Suprapubic skin (tissue), 4 donors: Measurements from ENCODE around the gene PEMT. TPM values are rescaled to one million over a fixed set of nuclear protein-coding genes. Genes with fewer than 3 reads are reported as not detected.

ENCODE experiments used
- DNase-seq, 2 donors: peaks; one replicate each; pipeline ENCODE4 v3.0.0-alpha.2; 2019; ENCODE audit warnings: low spot score in 2 of 2
- H3K27ac ChIP-seq: fragments of 200-600 bp; sonication (generic); one replicate; pipeline ENCODE4 v1.5.1; 2019
- H3K27me3 ChIP-seq: fragments of 200-600 bp; sonication (generic); one replicate; pipeline ENCODE4 v1.5.1; 2019
- H3K36me3 ChIP-seq: fragments of 200-600 bp; sonication (generic); one replicate; pipeline ENCODE4 v1.5.1; 2019
- H3K4me1 ChIP-seq: fragments of 200-600 bp; sonication (generic); one replicate; pipeline ENCODE4 v1.5.1; 2019
- H3K4me3 ChIP-seq: fragments of 200-600 bp; sonication (generic); one replicate; pipeline ENCODE4 v1.5.1; 2019; ENCODE audit warnings: mild to moderate bottlenecking
- H3K9me3 ChIP-seq: fragments of 200-600 bp; sonication (generic); one replicate; pipeline ENCODE4 v1.5.1; 2019
- CTCF ChIP-seq, 2 donors: fragments of 200-600 bp in 1 of 2; fragments of 450-650 bp in 1 of 2; sonication (generic) in 1 of 2; IDR thresholded peaks; one replicate each; pipeline ENCODE4 v1.5.1; 2016 to 2019; ENCODE audit warnings: antibody characterized with exemption in 2 of 2, mild to moderate bottlenecking in 1 of 2, moderate library complexity in 1 of 2
- EP300 ChIP-seq: sonication (generic); formaldehyde crosslinking; IDR thresholded peaks from one replicate; pipeline ENCODE4 v1.6.1; 2017; ENCODE audit warnings: antibody characterized with exemption
- POLR2A ChIP-seq, 2 donors: fragments of 450-650 bp; IDR thresholded peaks; one replicate each; pipeline ENCODE4 v1.6.1; 2017; ENCODE audit warnings: antibody characterized with exemption in 2 of 2, mild to moderate bottlenecking in 2 of 2, moderate library complexity in 2 of 2
- POLR2AphosphoS5 ChIP-seq, 3 donors: sonication (generic); formaldehyde crosslinking; IDR thresholded peaks; one replicate each; pipeline ENCODE4 v1.6.1; 2017; ENCODE audit warnings: antibody characterized with exemption in 3 of 3
- WGBS: methylation state at CpG from one replicate; pipeline ENCODE4 v1.1.5; 2018; 5-methylcytosine and 5-hydroxymethylcytosine counted together
- total RNA-seq, 4 donors: library from RNA; depleted of rRNA; stranded (reverse); fragments of >200 nt; gene quantifications; one replicate each; pipeline ENCODE4 v1.1.0, GENCODE V29; 2016

The PEMT gene
- total RNA-seq, 4 donors from 2014 or later: 25.7 to 60.6 (median 50.0) TPM

GRCh38 chr17:17507465-17508011 is 84.0 kb downstream of the PEMT start:
- Histone ChIP-seq H3K27ac (no peak overlapping the region), H3K27me3 (no peaks in the 10 kb centered on the region), H3K4me3 (no peak overlapping the region), H3K9me3 (no peaks in the 10 kb centered on the region), H3K4me1 (peaks cover 27% of the 10 kb centered on the region), H3K36me3 (peaks cover 6% of the 10 kb centered on the region)
- WGBS: 89% methylated on average over 5 of the region's 16 CpGs
- TF ChIP-seq CTCF (IDR thresholded peaks at IDR 0.05) (no peak), POLR2AphosphoS5 (IDR thresholded peaks at IDR 0.05) (no peak), EP300 (no peak), POLR2A (IDR thresholded peaks at IDR 0.05) (no peak)
- no peak for DNase-seq

- no peak for DNase-seq
Observed at GRCh38 chr17:17506893-17507464, 84.5 kb downstream of the PEMT start.

DNA sequence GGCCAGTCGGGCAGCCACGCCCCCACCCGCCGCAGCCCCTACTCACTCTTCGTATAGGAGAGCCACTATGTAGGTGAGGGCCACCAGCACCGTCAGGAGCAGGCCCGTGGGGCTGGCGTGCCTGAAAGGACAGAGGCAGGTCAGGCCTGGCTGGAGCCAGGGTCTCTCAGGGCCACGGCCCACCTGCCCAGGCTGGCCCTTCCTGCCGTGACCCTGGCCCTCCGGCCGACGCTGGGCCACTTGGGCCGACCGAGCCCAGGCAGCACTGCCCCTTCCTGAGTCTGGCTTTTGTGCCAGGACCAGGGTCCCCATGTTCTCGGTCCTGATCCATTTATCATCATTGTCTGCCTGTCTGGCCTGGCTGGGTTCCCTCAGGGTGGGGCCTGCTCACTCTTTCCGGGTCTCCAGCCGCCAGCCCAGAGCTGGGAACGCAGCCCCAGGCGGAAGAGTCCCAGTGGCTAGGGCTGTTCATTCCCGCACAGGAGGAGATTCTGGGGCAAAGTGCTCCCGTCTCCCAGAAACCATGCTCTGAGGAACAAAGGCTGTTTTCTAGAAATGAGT is 85.2 kb downstream of the PEMT start:
- peaks cover 15% of the 10 kb centered on the region for H3K4me1 ChIP-seq
- H3K4me3 ChIP-seq: no peak overlapping the region
- WGBS: 78% methylated on average over 15 of the region's 22 CpGs
- no peaks in the 10 kb centered on the region for H3K9me3 ChIP-seq
- DNase-seq: no peak
- H3K36me3 ChIP-seq: peaks cover 6% of the 10 kb centered on the region
- no peaks in the 10 kb centered on the region for H3K27me3 ChIP-seq
- TF ChIP-seq POLR2A (IDR thresholded peaks at IDR 0.05): no peak
- no peak for TF ChIP-seq EP300
- no peak for TF ChIP-seq POLR2AphosphoS5 (IDR thresholded peaks at IDR 0.05)
- no peak for TF ChIP-seq CTCF (IDR thresholded peaks at IDR 0.05)
- H3K27ac ChIP-seq: no peak overlapping the region

More at GRCh38 chr17:17506893-17507464, 84.5 kb downstream of the PEMT start:
- H3K27ac ChIP-seq: no peak overlapping the region
- no peaks in the 10 kb centered on the region for H3K27me3 ChIP-seq
- H3K4me3 ChIP-seq: no peak overlapping the region
- WGBS: 71% methylated on average over 15 of the region's 17 CpGs
- peaks cover 6% of the 10 kb centered on the region for H3K36me3 ChIP-seq
- TF ChIP-seq POLR2A (IDR thresholded peaks at IDR 0.05) (no peak), CTCF (IDR thresholded peaks at IDR 0.05) (no peak), POLR2AphosphoS5 (IDR thresholded peaks at IDR 0.05) (no peak), EP300 (no peak)
- no peaks in the 10 kb centered on the region for H3K9me3 ChIP-seq
- peaks cover 22% of the 10 kb centered on the region for H3K4me1 ChIP-seq

DNA sequence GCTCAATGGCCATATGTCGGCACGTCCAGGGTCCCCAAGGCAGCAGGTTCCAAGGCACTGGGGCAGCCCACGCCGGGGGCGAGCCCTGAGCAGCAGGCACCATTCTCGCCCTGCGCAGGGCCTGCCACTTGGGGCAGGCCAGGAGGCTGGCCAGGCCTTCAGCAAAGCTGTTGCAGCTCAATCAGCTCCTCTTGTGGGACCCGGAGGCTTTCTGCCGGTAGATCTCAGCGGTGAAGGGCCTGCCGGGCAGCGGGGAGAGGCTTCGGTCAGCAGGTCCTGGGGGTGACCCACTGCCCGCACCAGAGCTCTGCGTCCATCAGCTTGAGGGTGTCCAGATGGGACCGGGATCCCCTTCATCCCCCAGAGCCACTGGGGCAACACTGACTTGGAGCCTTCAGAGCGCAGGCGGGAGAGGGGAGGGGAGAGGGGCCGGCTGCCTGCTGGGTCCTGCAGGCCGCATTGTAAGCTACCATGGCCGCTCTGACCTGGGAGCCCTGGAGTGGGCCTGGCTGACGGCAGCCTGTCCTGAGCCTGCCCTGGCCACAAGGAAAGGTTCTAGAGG is 85.8 kb downstream of the PEMT start:
- H3K4me1 ChIP-seq: peaks cover 12% of the 10 kb centered on the region
- H3K36me3 ChIP-seq: peaks cover 6% of the 10 kb centered on the region
- H3K27ac ChIP-seq: no peak overlapping the region
- no peaks in the 10 kb centered on the region for H3K27me3 ChIP-seq
- no peak overlapping the region for H3K4me3 ChIP-seq
- TF ChIP-seq CTCF (IDR thresholded peaks at IDR 0.05) (no peak), POLR2A (IDR thresholded peaks at IDR 0.05) (no peak), EP300 (no peak), POLR2AphosphoS5 (IDR thresholded peaks at IDR 0.05) (no peak)
- no peaks in the 10 kb centered on the region for H3K9me3 ChIP-seq
- WGBS: 93% methylated on average over 3 of the region's 22 CpGs
- DNase-seq: no peak

DNA sequence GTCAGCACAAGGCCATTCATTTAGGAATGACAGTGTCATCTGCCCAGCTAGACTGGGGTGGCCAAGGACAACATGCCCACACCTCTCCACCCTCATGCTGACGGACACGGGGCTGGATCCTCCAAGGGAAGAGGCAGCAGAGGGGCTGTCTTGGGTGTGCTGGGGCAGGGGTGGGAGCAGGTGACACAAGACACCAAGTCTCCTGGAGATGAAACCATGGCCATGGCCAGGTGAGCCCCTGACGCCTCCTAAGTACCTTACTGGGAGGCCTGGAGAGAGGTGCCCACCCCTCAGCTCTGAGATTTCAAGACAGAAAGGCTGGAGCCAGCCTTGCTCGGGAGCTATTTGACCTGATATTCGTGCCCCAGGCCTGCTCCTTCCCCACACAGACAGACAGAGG is 86.4 kb downstream of the PEMT start:
- DNase-seq: no peak
- no peak overlapping the region for H3K27ac ChIP-seq
- no peak overlapping the region for H3K4me3 ChIP-seq
- H3K9me3 ChIP-seq: no peaks in the 10 kb centered on the region
- WGBS: 100% methylated on average over 2 of the region's 5 CpGs
- H3K27me3 ChIP-seq: no peaks in the 10 kb centered on the region
- H3K36me3 ChIP-seq: peaks cover 6% of the 10 kb centered on the region
- TF ChIP-seq CTCF (IDR thresholded peaks at IDR 0.05) (no peak), EP300 (no peak), POLR2A (IDR thresholded peaks at IDR 0.05) (no peak), POLR2AphosphoS5 (IDR thresholded peaks at IDR 0.05) (no peak)
- peaks cover 12% of the 10 kb centered on the region for H3K4me1 ChIP-seq
